HG02759 (cell line): ENCODE results near the gene MCTP2.

Experiments used
- ATAC-seq: cut with Tn5 transposase; IDR thresholded peaks from one replicate; pipeline ENCODE4 v1.9.1; 2021; ENCODE audit warnings: mild to moderate bottlenecking, moderate library complexity; ENCODE audit not compliant: unreplicated experiment

MCTP2 gene

GRCh38 chr15:94259121-94259751 is 27.9 kb downstream of the MCTP2 start:
- no peak for ATAC-seq

GRCh38 chr15:94259863-94260262 is 28.5 kb downstream of the MCTP2 start:
- no peak for ATAC-seq

DNA sequence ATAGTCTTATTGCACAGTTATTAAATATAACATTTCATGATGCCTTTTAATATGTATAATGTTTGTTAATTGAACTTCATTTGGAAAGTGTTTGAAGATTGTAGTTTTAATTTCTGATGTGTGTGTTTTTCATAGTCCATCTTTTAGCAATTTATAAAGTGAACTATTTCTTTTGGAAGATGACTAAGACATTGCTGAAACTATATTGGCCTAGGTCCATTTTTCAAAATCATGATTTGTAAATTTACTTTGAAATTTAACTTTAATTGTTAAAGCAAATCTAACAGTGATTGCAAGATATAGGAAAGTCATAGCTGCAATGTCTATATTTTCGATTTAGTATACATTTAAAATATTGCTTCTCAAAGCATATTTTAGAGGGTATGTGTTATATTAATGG is 30.8 kb downstream of the MCTP2 start:
- no peak for ATAC-seq

GRCh38 chr15:94263341-94264273 is 32.2 kb downstream of the MCTP2 start:
- ATAC-seq, result peak; percentile 76

- ATAC-seq, result no peak
Observed at GRCh38 chr15:94265009-94265408, 33.6 kb downstream of the MCTP2 start.

DNA sequence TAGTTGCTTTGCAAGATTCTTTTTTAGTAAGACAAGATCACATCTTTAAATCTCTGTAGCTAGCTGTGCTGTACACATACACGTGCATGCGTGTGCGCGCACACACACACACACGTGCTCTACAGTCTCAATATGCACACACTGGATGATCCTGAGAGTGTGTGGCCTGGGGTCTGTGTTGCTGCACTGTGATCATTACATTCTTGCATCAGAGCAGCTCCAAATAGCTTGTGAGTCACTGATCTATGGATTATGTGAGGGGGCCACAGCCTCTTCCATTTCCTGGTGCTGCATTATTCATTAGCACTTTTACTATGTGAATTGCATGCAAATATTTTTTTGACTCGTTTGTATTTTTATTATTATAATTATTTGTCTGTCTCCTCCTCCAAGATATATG is 34.6 kb downstream of the MCTP2 start:
- no peak for ATAC-seq

GRCh38 chr15:94266789-94267188 is 35.4 kb downstream of the MCTP2 start:
- no peak for ATAC-seq

DNA sequence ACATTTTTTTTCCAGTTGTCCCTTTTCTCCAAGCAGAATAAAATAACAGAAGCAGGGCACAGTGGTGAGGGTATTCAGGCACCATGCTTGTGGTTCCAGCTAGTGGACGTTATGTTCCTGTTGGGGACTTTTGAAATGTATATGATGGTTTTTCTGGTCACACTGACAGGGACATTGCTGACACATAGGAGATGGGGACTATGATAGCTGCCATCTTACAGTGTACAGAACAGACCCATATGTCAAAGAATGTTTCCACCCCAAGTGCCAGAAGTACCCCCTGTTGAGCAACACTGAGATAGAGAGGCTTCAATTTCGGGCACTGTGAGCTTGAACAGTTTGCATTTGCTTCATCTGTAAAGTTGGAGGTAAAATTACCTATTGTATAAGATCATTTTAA is 38.6 kb downstream of the MCTP2 start:
- ATAC-seq, result no peak

- no peak for ATAC-seq
Observed at GRCh38 chr15:94270570-94270969, 39.2 kb downstream of the MCTP2 start.

DNA sequence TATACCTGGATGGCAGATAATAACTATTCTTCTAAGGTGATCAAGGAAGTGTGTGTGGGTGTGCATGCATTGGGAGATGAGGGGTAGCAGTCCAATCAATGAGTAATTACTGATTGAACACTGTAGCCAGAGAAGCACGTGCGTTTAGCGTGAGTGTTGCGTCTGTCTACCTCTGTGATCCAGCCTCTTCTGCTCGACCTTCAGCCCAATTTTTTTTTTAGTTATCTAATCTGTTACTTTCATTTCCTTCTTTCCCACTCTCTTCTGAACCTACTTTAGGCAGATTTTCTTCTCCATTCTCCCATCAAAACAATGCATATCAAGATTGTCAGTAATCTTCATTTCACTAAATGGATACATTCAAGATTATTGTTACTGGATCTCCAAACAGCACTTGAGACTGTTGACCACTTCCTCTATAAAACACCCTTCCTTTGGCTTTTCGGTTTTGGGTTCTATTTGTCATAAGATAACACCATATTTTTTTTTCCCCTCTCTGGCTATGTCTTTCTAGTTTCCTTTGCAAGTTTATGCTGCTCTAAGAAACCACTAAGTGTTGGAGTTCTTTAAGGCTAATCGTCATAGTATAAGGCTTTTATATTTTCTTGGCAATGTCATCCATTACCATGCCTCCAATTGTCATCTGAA is 41.0 kb downstream of the MCTP2 start:
- ATAC-seq, result peak; percentile 76

GRCh38 chr15:94273826-94274225 is 42.5 kb downstream of the MCTP2 start:
- ATAC-seq, result no peak

GRCh38 chr15:94274745-94275144 is 43.4 kb downstream of the MCTP2 start:
- ATAC-seq, result no peak

DNA sequence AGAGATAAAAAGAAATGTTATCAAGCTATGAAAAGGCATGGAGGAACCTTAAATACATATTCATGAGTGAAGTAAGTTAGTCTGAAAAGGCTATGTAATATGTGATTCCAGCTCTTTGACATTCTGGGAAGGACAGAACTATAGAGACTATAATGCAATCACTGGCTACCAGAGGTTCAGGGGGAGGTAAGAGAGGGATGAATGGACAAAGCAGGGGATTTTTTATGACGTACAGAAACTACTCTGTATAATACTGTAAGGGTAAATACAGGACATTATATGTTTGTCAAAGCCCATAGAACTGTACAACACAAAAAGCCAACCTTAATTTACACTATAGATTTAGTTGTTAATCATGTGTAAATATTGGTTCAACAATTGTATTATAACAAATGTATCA is 46.1 kb downstream of the MCTP2 start:
- ATAC-seq, result peak; percentile 53

DNA sequence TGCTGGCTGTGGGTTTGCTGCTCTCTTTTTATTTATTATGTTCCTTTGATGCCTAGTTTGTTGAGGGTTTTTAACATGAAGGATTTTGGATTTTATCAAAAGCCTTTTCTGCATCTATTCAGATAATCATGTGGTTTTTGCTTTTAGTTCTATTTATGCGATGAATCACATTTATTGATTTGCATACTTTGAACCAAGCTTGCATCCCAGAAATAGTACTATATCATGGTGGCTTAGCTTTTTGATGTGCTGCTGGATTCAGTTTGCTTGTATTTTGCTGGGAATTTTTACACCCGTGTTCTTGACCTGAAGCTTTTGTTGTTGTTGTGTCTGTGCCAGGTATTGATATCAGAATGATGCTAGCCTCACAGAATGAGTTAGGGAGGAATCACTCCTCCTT is 48.4 kb downstream of the MCTP2 start:
- ATAC-seq, result no peak

- ATAC-seq, result no peak
Observed at GRCh38 chr15:94280301-94280700, 48.9 kb downstream of the MCTP2 start.

GRCh38 chr15:94282269-94283250 is 51.2 kb downstream of the MCTP2 start:
- ATAC-seq, result no peak

- ATAC-seq, result no peak
Observed at GRCh38 chr15:94286583-94286982, 55.2 kb downstream of the MCTP2 start.

- ATAC-seq, result peak; percentile 97
Observed at GRCh38 chr15:94287794-94288246, 56.5 kb downstream of the MCTP2 start.

DNA sequence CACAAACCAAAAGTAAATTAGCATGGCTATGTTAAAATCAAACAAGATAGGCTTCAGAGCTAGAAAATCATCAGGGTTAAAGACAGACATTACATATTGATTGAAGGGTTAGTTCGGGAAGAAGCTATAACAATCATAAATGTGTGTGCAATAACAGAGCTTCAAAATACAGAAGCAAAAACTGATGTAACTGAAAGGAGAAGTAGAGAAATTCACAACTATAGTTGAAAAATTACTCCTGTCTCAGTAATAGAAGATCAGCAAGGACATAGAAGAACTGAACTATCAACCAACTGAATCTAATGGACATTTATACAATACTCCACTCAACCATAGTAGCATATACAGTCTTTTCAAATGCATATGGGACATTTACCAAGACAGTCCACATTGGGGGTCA is 59.4 kb downstream of the MCTP2 start:
- no peak for ATAC-seq
